ENCODE results near the gene RANBP17.
"Not testable (repeated sequence)": the region's sequence is repeated elsewhere in the genome, so short reads cannot be mapped to it uniquely, and the experiment has no call there.

The RANBP17 gene

DNA sequence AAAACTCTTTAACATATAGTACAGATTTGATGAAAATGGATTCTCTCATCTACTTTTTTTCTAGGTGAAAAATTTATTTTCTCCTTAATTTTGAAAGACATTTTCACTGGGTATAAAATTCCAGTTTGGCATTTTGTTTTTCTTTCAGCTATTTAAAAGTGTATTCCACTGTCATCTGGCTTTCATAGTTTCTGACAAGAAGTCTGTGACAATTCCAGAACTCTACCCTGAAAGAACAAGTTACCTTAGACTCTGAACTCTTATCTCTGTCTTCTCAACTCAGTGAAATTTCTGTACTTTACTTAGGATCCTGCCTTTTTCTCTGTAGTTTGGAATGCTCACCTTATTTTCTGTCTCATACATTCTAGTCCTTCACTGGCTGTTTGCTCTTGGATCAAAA, 161.7 kb downstream of the RANBP17 start:
- DNase-seq (ENCODE audit: extremely low spot score): no peak
- ChIA-PET POLR2A (no interaction called here), CTCF (no interaction called here)
- TF ChIP-seq SUZ12 (IDR thresholded peaks at IDR 0.05) (no peak), ARNT (IDR thresholded peaks at IDR 0.05) (no peak), ELF4 (IDR thresholded peaks at IDR 0.05) (no peak), BHLHE40 (IDR thresholded peaks at IDR 0.05; ENCODE audit: borderline replicate concordance) (no peak), LEF1 (IDR thresholded peaks at IDR 0.05; ENCODE audit: borderline replicate concordance) (no peak), HDGF (IDR thresholded peaks at IDR 0.05; ENCODE audit: borderline replicate concordance) (no peak), TARDBP (IDR thresholded peaks at IDR 0.05) (no peak), L3MBTL2 (conservative IDR thresholded peaks at IDR 0.05) (no peak), NFRKB (IDR thresholded peaks at IDR 0.05) (no peak), SP1 (IDR thresholded peaks at IDR 0.05) (no peak), FOXK2 (IDR thresholded peaks at IDR 0.05) (no peak)
- TF ChIP-seq, protein P1, sequence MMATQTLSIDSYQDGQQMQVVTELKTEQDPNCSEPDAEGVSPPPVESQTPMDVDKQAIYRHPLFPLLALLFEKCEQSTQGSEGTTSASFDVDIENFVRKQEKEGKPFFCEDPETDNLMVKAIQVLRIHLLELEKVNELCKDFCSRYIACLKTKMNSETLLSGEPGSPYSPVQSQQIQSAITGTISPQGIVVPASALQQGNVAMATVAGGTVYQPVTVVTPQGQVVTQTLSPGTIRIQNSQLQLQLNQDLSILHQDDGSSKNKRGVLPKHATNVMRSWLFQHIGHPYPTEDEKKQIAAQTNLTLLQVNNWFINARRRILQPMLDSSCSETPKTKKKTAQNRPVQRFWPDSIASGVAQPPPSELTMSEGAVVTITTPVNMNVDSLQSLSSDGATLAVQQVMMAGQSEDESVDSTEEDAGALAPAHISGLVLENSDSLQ (IDR thresholded peaks at IDR 0.05): no peak

DNA sequence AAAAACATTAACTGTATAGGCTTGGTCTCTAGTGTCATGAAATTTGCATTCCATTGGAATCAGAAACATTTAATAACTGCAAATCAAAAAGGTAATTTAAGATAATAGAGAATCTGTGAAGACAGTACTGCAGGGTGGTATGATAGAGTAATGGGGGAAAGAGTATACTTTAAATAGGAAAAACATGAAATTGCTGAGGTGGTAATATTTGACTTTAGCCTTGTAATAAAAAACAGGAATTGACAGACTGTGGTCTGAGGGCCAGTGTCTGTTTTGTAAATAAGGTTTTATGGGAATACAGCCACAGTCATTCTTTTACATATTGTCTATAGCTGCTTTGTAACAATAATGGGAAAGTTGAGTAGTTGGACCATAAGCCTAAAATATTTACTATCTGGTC, 162.3 kb downstream of the RANBP17 start:
- ChIA-PET CTCF (interaction anchor here (0.5 kb wide), 1 partner anchor 221 kb away, joined by 3 read pairs; no protein-coding TSS in a partner anchor), POLR2A (no interaction called here)
- DNase-seq (ENCODE audit: extremely low spot score): no peak
- TF ChIP-seq CTBP1 (IDR thresholded peaks at IDR 0.05; ENCODE audit: borderline replicate concordance): no peak
- no peak for TF ChIP-seq HDGF (IDR thresholded peaks at IDR 0.05; ENCODE audit: borderline replicate concordance)
- TF ChIP-seq FOXM1 (IDR thresholded peaks at IDR 0.05; ENCODE audit: borderline replicate concordance): no peak
- TF ChIP-seq SUZ12 (IDR thresholded peaks at IDR 0.05): no peak
- no peak for TF ChIP-seq SP1 (IDR thresholded peaks at IDR 0.05)
- TF ChIP-seq, protein P1 (IDR thresholded peaks at IDR 0.05): no peak
- TF ChIP-seq L3MBTL2 (conservative IDR thresholded peaks at IDR 0.05): no peak
- no peak for TF ChIP-seq FOXA1 (IDR thresholded peaks at IDR 0.05)
- no peak for TF ChIP-seq BHLHE40 (IDR thresholded peaks at IDR 0.05; ENCODE audit: borderline replicate concordance)
- TF ChIP-seq NFRKB (IDR thresholded peaks at IDR 0.05): no peak
- no peak for TF ChIP-seq LEF1 (IDR thresholded peaks at IDR 0.05; ENCODE audit: borderline replicate concordance)
- TF ChIP-seq ELF4 (IDR thresholded peaks at IDR 0.05): no peak
- no peak for TF ChIP-seq TARDBP (IDR thresholded peaks at IDR 0.05)
- TF ChIP-seq ARNT (IDR thresholded peaks at IDR 0.05): no peak
- no peak for TF ChIP-seq ZNF384 (IDR thresholded peaks at IDR 0.05)
- TF ChIP-seq FOXK2 (IDR thresholded peaks at IDR 0.05): no peak

DNA sequence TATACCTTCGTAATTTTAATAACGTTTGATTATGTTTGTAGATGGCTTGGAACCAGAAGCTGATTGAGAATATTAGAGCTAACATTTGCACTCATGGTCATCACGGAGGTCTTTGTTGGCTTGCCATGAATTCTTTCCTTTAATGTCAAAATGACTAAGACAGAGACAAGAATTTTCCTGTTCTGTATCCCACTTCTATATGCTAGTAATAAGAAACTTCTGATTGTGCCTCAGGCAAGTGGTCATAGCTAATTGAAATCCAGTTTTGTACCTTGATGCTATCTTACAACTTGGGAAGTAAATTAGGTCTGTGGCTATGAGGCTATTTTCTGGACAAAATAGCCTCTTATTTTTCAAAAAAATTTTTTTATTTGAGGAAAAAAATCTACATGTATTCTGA, 167.6 kb downstream of the RANBP17 start:
- POLR2A ChIA-PET: no interaction called here

DNA sequence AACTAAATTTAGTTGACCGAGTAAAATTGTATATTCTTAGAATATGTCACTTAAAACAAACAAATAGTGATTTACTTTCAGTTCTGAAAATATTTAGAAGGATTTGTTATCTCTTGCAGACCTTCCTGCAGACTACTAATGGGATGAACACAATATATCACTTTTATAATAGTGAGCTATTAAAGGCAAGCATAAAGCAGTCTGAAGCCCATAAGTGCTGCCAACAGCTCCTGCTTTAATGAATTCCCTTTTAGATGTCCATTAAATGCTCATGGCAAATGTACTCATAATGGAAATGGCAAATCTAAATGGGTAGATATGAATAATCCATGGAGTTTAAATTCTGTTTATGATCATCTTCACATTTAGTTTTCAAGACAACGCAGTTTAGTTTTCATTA, 170.2 kb downstream of the RANBP17 start:
- DNase-seq (ENCODE audit: extremely low spot score): no peak
- ChIA-PET POLR2A (no interaction called here), CTCF (no interaction called here)
- no peak for TF ChIP-seq FOXM1 (IDR thresholded peaks at IDR 0.05; ENCODE audit: borderline replicate concordance)
- TF ChIP-seq, protein P1 (IDR thresholded peaks at IDR 0.05): peak; percentile 9; the same call in 1 of the 2 replicates
- no peak for TF ChIP-seq ELF4 (IDR thresholded peaks at IDR 0.05)
- TF ChIP-seq L3MBTL2 (conservative IDR thresholded peaks at IDR 0.05): no peak

More for the DNA sequence above, 167.6 kb downstream of the RANBP17 start:
- DNase-seq (ENCODE audit: extremely low spot score): no peak
- CTCF ChIA-PET: no interaction called here
- TF ChIP-seq SUZ12 (IDR thresholded peaks at IDR 0.05): no peak
- TF ChIP-seq FOXA1 (IDR thresholded peaks at IDR 0.05): no peak
- TF ChIP-seq NFRKB (IDR thresholded peaks at IDR 0.05): no peak
- no peak for TF ChIP-seq BHLHE40 (IDR thresholded peaks at IDR 0.05; ENCODE audit: borderline replicate concordance)
- TF ChIP-seq TARDBP (IDR thresholded peaks at IDR 0.05): no peak
- no peak for TF ChIP-seq ARNT (IDR thresholded peaks at IDR 0.05)
- TF ChIP-seq SP1 (IDR thresholded peaks at IDR 0.05): no peak

DNA sequence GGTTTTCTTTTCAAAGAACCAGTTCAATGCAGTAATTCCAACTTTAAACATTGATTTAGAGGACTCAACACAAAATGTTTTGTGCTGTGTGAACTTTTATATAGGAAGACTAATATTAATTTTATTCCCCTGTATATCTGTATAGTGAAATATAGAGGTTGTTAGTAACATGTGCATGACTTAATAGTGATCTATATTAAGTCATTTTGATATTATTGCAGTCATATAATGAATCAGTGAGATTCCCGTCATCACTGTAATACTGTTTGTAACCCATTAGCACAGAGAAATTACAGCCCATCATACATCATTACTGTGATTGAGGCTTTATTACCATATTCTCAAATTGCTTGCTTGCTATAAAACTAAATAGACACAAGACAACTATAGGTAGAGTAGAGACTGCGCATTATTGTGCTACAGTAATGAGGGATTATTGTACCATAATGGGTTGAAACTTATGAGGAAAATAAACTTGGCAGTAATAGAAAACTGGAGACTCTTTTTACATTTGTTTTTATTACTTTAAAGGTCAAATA, 170.7 kb downstream of the RANBP17 start:
- TF ChIP-seq SP1 (IDR thresholded peaks at IDR 0.05) (no peak), LEF1 (IDR thresholded peaks at IDR 0.05; ENCODE audit: borderline replicate concordance) (no peak), ELF4 (IDR thresholded peaks at IDR 0.05) (no peak), NFRKB (IDR thresholded peaks at IDR 0.05) (no peak), FOXA1 (IDR thresholded peaks at IDR 0.05) (no peak), FOXM1 (IDR thresholded peaks at IDR 0.05; ENCODE audit: borderline replicate concordance) (no peak), ARNT (IDR thresholded peaks at IDR 0.05) (no peak), SUZ12 (IDR thresholded peaks at IDR 0.05) (no peak)
- DNase-seq (ENCODE audit: extremely low spot score): no peak
- ChIA-PET CTCF (no interaction called here), POLR2A (no interaction called here)

DNA sequence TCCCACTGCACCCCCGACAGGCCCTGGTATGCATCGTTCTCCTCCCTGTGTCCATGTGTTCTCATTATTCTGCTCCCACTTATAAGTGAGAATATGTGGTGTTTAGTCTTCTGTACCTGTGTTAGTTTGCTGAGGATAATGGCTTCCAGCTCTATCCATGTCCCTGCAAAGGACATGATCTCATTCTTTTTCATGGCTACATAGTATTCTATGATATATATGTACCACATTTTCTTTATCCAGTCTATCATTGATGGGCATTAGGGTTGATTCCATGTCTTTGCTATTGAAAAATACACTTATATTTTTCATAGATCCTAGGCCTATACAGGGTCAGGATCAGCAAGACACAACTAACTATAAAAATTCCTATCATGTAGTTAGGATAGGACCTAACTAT, 180.1 kb downstream of the RANBP17 start:
- POLR2A ChIA-PET; DNase-seq (ENCODE audit: extremely low spot score); CTCF ChIA-PET: not testable (repeated sequence)

DNA sequence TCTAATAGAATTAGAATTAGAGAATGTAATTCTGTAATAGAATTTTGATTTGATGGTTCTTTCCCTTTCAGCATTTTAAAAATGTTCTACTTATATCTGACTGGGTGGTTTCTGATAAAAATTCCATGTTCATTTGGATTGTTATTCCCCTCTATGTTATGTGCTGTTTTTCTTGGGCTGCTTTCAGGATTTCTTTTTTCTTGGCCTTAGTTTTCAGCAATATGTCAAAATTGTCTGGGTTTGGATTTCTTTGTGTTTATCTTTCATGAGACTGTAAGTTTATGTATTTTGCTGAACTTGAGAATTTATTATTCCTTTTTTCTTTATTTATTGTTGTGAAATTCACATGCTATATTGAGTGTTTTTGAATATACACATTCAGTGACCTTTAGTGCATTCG, 189.1 kb downstream of the RANBP17 start:
- ChIA-PET CTCF (no interaction called here), POLR2A (no interaction called here)
- TF ChIP-seq ELF4 (IDR thresholded peaks at IDR 0.05): no peak
- TF ChIP-seq ZNF384 (IDR thresholded peaks at IDR 0.05): no peak
- no peak for TF ChIP-seq BHLHE40 (IDR thresholded peaks at IDR 0.05; ENCODE audit: borderline replicate concordance)
- no peak for TF ChIP-seq HDGF (IDR thresholded peaks at IDR 0.05; ENCODE audit: borderline replicate concordance)
- TF ChIP-seq FOXA1 (IDR thresholded peaks at IDR 0.05): no peak
- TF ChIP-seq L3MBTL2 (conservative IDR thresholded peaks at IDR 0.05): no peak
- TF ChIP-seq CTBP1 (IDR thresholded peaks at IDR 0.05; ENCODE audit: borderline replicate concordance): no peak
- TF ChIP-seq SUZ12 (IDR thresholded peaks at IDR 0.05): no peak
- TF ChIP-seq, protein P1 (IDR thresholded peaks at IDR 0.05): no peak
- TF ChIP-seq FOXM1 (IDR thresholded peaks at IDR 0.05; ENCODE audit: borderline replicate concordance): no peak
- no peak for DNase-seq (ENCODE audit: extremely low spot score)

Data from HEK293T (cell line).